Bone marrow (tissue), 2 donors: Measurements from ENCODE around the gene PRKAB1.
"Not testable (repeated sequence)": the region's sequence is repeated elsewhere in the genome, so short reads cannot be mapped to it uniquely, and the experiment has no call there.

ENCODE experiments used
- DNase-seq, 2 donors: peaks; one replicate each; lab custom pipeline; 2025; lab: John Stamatoyannopoulos, UW

Gene PRKAB1

GRCh38 chr12:119684711-119685369 lies 16.9 kb downstream of the PRKAB1 start:
- no peak for DNase-seq

DNA sequence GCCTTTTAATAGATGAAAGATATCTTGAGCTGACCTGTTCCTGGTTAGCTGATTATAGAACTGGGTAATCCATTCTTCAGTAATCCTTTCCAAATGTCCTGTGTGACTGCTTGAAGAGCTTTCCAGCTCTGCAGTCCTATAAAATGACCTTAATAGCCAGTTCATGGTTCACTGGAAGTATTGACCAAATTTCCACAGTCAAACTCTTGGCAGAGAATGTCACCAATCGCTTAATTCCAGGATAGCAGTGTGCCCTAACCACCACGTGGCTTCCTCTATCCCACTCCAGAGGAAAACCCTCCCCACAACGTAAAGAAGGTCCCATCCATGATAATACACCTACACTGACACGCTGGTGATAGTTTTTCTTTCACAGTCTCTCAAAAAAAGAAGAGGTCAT lies 17.4 kb downstream of the PRKAB1 start:
- no peak for DNase-seq

- DNase-seq = no peak
These were observed 18.4 kb downstream of the PRKAB1 start for GRCh38 chr12:119686355-119686754.

DNA sequence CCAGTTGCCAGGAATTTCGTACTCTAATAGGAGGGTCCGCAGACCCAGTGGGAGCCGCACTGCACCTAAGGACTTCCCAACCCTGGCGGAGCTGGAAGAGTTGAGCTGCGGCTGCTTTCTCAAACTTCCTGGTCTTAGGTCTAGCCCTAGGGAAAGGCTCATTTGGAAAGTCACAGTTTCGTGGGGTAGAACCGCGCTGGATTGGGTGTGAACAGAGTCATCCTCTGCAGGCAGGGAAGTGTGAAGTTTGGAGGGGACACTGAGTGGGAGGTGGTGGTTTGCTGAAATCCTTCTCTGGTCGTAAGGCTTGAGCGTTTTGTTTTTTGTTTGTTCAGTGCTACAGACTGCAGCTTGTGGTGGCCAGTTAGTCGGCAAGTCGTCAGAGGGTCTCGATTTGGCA lies 18.8 kb downstream of the PRKAB1 start:
- DNase-seq = no peak

DNA sequence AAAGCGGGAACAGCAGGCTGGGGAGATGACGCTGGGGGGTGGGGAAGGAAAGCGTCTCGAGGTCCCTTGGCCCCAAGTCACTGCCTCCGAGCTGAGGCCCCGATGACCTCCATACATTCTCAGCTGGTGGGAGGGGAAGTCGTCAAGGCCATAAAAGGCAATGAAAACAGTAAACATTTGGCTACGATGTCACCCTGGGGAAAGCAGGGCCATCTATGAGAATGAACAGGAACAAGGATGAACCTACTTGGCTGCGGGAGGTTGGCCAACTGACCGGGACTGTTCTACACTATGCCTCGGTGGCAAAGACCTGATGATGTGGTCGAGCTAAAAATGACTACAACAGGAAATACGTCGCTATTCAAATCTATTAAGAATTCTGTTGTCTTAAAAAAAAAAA lies 19.5 kb downstream of the PRKAB1 start:
- no peak for DNase-seq

GRCh38 chr12:119687879-119688278 lies 19.9 kb downstream of the PRKAB1 start:
- no peak for DNase-seq

GRCh38 chr12:119689935-119690500 lies 22.1 kb downstream of the PRKAB1 start:
- DNase-seq = no peak

DNA sequence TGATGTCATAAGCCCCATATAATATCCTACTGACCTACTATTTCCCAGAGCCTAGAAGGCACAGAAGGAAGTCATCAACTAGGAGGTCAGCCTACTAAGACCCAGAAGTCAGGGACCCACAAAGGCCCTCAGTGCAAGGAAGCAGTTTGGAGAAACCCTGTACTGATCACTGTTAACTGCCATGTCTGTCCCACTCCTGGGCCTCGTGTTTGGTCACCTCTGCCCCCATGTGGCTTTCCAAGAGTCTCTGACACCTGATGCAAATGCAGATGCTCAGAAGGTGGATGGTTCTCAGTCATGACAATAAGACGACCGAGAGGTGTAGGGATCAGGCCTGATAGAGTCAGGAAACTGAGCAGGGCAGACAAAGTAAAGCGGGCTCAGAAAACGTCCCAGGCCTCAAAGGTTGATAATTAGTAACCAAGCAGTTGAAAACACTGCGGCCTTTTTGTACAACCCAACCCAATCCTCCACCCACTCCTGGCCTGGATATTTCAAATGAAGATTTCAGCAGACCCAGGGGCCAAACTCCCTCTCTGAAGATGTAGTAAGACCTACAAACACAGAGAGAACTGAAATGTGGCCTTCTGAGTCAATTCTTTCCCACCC lies 23.4 kb downstream of the PRKAB1 start:
- DNase-seq = no peak

- no peak for DNase-seq
These were observed 24.5 kb downstream of the PRKAB1 start for GRCh38 chr12:119692410-119692809.

DNA sequence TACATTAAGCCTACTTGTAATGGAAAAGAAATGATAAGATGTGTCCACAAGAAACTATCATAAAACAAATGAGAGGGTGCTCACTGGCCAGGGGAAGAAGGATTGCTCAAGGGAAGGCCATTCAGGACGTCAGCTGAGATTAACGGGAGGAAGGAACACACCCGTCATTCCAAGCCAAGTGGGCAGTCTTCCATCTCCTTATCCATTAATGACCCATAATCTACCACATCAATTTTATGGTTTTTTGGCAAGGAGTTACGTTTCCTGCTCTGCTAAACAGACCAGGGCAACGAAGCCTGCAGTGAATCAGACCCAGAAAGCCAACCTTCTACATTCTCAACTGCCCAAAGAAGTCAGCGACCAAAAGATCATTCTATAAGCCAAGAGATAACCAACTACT lies 25.1 kb downstream of the PRKAB1 start:
- DNase-seq = no peak

DNA sequence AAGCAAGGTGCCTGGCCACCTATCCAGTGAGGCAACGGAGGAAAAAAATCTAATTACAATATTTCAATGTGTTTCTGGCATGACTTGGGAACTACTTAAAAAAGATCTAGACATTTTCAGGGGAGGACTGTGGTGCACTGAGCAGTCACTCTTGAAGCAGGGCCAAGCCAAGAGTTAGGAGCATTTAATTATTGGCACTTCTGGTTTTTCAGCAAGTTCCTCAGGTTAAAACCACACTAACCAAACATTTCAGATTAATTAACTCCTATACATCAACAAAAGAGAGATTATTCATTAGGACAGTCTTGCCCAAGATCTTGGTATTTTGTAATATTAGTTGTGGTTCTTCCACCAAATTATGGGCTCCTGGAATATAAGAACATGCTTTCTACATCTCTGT lies 25.6 kb downstream of the PRKAB1 start:
- DNase-seq = no peak

- DNase-seq = no peak
These were observed 26.2 kb downstream of the PRKAB1 start for GRCh38 chr12:119694111-119694510.

- DNase-seq = no peak
These were observed 27.1 kb downstream of the PRKAB1 start for GRCh38 chr12:119695034-119695433.

GRCh38 chr12:119696943-119697342 lies 29.0 kb downstream of the PRKAB1 start:
- no peak for DNase-seq

- no peak for DNase-seq
These were observed 31.3 kb downstream of the PRKAB1 start for GRCh38 chr12:119699199-119699760.

DNA sequence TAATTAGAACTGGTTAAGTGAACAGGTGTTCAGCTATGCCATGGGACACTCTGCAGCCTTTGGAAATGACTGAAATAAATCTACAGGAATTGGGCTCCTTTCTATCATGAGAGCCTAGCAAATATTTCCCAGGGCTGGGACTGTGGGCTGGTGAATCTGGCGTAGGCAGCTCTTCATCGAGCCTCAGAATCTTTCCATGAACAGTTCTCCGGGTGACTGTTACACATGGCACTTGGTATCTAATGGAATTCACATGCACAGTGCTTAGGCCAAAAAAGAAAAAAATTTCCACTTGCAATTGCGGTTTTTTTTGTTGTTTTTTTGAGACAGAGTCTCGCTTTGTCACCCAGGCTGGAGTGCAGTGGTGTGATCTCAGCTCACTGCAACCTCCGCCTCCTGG lies 32.1 kb downstream of the PRKAB1 start:
- DNase-seq = no peak

- no peak for DNase-seq
These were observed 36.3 kb downstream of the PRKAB1 start for GRCh38 chr12:119704065-119704747.

GRCh38 chr12:119705182-119705581 lies 37.2 kb downstream of the PRKAB1 start:
- DNase-seq = no peak

GRCh38 chr12:119706427-119706826 lies 38.5 kb downstream of the PRKAB1 start:
- not testable (repeated sequence) for DNase-seq

DNA sequence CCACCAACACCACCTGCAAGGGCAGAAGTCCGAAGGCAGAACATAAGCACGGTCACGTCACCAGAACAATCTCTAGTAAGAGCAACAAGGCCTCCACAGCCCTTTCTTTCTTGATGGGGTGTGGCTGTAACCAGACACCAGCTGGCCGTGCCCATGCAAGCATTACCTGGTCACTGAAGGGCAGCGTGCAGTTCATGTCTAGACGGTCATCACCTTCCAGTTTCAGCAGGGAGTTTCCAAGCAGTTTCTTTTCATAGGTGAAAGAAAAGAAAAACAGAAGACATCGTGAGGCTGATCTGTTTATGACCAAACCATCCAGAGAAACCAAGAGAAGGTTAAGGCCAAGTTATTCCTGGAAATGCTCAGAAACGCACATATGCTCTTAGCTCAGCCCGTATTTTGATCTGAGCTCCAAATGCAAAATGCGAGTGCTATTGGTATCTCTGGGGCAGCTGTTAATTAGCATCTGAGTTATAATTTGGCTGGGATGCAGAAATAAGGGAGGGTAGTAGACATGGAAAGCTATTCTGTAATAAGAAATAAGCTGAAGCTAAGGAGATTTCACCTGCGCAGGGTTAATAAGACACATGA lies 42.5 kb downstream of the PRKAB1 start:
- DNase-seq = no peak

DNA sequence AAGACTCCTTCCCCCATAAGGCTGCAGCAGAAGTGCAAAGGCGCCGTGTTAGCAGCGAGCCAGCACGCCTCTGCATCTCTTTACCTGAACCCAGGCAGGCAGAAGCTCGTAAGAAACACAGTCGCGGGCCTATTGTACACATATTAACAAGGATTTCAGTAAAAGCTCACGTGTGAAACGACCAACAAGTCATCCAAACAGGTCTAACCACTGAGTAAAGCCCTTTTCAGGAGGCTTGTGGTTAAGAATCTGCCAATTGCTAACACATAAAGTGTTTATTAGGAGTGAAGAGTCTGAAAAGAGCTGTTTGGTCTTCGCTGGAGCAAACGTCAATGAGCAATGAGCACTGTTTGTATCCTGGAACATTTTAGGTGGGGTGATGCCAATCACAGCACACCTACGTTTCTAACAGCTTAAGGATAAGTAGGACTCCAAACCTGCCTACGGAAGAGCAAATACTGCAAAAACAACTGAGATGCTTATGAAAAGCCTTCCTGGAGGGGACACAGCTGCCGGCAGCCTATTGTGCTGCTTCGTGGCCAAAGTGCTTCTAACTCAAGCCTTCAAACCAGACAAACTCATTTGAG lies 43.1 kb downstream of the PRKAB1 start:
- DNase-seq = no peak

- DNase-seq = no peak
These were observed 43.8 kb downstream of the PRKAB1 start for GRCh38 chr12:119711693-119712092.
